HG03575 (cell line): ENCODE measurements around the gene CHCHD2.
"Not testable (repeated sequence)": the region's sequence is repeated elsewhere in the genome, so short reads cannot be mapped to it uniquely, and the experiment has no call there.

Experiments
- ATAC-seq: cut with Tn5 transposase; IDR thresholded peaks from one replicate; pipeline ENCODE4 v1.9.1; 2021; ENCODE audit not compliant: unreplicated experiment, insufficient number of reproducible peaks, low FRiP score; ENCODE audit errors: extremely low read depth

Gene CHCHD2

GRCh38 chr7:56087445-56087844 is 18.8 kb downstream of the CHCHD2 start:
- ATAC-seq, result no peak

DNA sequence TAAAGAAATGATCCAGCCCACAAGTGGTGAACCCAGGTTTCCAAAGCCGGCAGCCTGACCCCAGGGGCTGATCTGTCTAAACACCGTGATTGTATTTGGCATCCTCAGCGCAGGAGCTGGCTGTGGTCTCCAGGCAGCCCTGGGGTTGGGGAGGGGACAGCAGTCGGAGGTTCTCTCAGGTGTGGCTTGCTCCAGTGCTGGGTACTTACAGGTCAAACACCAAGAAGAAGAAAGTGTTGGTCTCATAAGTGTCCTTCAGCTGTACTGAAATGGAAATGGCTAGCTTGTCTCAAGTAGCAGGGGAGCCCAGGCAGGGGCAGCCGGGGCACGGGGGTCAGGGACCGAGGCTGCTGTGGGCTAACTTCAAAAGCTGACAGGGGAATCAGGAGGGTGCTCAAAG is 19.5 kb downstream of the CHCHD2 start:
- no peak for ATAC-seq

DNA sequence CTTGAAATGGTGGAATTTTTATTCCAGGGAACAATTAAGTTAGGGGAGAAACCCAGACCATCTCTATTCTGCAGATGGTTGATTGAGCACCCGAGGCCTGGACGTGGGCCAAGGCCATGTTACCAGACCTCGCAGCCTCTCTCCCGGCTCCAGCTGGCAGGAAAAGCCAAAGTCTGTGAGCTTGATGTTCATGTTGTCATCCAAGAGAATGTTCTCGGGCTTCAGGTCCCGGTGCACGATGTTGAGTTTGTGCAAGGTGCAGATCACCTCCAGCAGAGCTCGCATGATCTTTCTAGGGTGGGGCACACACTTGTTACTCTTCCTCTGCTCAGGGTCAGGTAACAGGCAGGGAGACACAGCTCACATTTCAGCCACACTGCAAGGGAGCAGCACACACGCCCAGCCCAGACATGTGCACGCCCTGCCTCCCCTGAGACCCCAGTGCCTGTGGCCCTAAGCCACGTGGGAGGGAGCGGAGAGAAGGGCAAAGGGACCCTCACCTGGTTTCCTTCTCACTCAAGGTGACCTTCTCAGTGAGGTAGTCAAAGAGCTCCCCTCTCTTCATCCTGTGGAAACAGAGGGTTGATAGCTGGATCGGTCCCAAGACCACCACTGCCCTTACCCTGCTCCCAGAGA is 23.0 kb downstream of the CHCHD2 start:
- no peak for ATAC-seq

DNA sequence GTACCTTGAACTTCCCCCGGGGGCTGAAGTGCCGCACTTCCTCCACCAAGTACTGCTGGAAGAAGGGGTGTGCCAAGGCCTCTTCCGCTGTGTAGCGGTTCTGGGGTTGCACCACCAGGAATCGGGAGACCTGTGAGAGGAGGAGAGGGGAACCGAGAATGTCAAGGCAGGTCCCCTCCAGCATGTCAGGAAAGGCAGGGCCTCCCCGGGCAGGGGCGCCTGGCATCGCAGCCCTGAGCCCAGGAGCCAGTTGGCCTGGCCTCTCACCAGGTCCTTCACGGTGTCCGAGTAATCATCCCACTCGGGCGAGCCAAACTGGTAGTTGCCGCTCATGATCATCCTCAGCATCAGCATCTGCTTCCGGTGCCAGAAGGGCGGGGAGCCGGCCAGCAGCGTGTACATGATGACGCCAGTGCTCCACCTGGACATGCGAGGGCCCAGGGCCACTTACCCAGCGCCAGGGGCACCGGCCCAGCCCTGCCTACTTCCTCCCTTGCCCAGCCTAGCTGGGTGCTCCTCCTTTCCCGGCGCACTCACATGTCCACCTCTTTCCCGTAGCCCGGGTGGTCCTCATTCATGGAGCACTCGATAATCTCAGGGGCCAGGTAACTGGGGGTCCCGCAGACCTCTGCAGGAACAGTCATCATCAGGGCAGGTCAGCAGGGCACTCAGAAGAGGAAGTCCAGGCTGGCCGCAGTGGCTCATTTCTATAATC is 24.5 kb downstream of the CHCHD2 start:
- no peak for ATAC-seq

DNA sequence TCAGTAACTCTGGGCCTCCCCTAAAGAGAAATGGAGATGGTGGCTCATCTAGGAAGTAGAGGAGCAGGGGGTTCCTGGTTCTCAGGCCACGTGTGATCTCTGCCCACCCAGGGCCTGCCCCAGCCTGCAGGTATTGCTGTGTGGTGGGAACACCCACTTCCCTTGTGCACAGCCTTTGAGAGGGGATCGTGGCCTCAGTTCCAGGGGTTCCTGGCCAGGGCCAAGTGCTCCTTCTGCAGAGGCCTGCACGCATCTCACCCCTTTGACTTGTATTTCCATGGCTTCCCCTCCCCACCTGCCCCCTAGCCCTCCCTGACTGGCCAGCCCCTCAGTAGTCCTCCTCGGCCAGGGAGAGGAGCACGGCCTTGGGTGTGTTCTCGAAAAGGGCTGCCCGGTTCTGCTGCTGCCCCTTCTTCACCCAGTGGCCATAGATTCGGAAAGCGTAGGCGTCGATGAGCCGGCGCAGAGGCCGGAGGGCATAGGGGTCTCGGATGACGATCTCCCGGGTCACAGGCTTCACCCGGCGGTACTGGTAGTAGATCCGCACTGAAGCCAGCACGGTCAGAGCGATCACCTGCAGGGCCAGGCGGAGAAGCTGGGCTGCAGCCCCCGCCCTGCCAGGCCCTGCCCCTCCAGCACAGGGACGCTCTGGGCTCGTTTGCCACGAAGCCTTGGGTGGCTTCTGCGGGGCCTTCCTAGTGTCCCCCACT is 25.4 kb downstream of the CHCHD2 start:
- not testable (repeated sequence) for ATAC-seq

DNA sequence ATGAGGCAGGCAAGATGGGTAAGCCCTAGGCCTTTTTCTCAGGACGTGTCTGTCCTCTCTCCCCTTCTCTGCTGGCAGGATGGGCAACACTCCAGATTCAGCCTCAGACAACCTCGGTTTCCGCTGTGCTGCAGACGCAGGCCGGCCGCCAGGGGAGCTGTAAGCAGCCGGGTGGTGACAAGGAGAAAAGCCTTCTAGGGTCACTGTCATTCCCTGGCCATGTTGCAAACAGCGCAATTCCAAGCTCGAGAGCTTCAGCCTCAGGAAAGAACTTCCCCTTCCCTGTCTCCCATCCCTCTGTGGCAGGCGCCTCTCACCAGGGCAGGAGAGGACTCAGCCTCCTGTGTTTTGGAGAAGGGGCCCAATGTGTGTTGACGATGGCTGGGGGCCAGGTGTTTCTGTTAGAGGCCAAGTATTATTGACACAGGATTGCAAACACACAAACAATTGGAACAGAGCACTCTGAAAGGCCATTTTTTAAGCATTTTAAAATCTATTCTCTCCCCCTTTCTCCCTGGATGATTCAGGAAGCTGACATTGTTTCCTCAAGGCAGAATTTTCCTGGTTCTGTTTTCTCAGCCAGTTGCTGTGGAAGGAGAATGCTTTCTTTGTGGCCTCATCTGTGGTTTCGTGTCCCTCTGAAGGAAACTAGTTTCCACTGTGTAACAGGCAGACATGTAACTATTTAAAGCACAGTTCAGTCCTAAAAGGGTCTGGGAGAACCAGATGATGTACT is 26.7 kb downstream of the CHCHD2 start:
- no peak for ATAC-seq

- ATAC-seq, result no peak
Measured at GRCh38 chr7:56078196-56078595, 28.1 kb downstream of the CHCHD2 start.

- ATAC-seq, result no peak
Measured at GRCh38 chr7:56077681-56078080, 28.6 kb downstream of the CHCHD2 start.

DNA sequence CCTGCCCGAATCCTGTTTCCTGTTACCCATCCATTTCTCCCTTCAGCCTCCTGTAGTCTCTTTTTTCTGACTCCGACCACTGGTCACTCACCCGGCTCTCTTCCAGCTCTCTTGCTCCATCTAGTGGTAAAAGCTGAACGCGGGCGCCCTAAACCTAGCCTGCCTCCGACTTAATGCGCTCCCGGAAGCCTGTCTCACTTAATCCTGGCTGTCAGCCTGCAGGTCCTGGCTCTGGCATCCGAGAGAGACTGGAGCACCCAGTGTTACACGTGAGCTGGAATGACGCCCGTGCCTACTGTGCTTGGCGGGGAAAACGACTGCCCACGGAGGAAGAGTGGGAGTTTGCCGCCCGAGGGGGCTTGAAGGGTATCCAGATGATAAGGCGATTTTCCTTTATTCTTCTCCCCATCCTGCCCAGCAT is 31.9 kb downstream of the CHCHD2 start:
- peak; percentile 64 for ATAC-seq

- ATAC-seq, result not testable (repeated sequence)
Measured at GRCh38 chr7:56066376-56066775, 39.9 kb downstream of the CHCHD2 start.

- peak; percentile 36 for ATAC-seq
Measured at GRCh38 chr7:56063882-56064625, 42.2 kb downstream of the CHCHD2 start, which contains the start of gene SUMF2. Gene SUMF2 (plus strand): TSS chr7:56064286. CDS start chr7:56064312, 26 bp downstream.

- no peak for ATAC-seq
Measured at GRCh38 chr7:56063500-56063881, 42.8 kb downstream of the CHCHD2 start.

DNA sequence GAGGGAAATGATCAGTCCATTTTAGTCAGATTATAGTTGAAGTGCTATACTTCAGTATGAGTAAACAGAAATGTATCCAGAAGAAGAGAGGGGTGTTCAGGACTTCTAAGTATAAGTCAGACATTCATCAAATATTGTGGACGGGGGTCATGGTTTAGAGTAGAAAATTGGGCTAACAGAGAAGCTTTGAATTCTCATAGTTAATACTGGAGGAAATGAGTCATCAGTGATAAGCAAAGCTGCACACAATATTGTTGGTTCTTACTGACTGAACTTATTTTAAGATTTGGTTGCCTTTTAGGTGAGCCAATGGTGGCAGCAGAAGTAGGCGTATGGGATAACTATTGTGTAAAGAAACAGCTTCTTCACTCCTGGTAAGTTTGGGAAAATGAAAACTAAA is 43.9 kb downstream of the CHCHD2 start:
- ATAC-seq, result no peak

DNA sequence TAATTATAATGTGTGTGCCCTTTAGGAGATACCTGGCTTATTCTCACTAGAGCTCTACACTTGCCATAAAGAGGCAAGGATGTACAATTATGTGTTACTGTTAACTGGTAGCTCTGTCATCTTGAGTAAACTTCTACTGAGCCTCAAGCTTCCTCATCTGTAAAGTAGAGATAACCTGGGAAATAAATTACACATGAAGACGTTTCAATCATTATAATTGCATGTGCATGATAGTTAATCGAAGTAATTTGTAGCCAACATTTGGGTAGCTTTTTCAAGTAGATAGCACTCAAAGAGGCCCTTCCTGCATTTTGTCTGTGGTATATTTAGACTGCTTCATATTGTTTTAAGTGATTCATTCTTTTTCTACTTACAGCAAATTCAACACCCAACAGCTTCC is 52.3 kb downstream of the CHCHD2 start:
- no peak for ATAC-seq

DNA sequence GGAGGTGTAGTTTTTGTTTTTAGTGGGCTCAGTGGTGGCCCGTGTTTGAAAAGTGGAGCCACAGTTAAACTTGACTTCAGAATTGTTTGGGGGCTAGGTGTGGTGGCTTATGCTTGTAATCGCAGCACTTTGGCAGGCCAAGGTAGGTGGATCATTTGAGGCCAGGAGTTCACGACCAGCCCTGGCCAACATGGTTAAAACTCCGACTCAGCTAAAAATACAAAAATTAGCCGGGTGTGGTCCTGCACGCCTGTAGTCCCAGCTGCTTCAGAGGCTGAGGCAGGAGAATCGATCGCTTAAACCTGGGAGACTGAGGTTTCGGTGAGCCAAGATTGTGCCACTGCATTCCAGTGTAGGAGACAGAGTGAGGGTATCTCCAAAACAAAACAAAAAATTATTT is 52.9 kb downstream of the CHCHD2 start:
- ATAC-seq, result no peak
